Aorta (tissue), 5 donors: ENCODE data around the gene FHIT. TPM values are rescaled to one million over a fixed set of nuclear protein-coding genes. Genes with fewer than 3 reads are reported as not detected.

Experiments used
- ATAC-seq: fragments of 200-7000 bp; cut with Tn5 transposase; one replicate; pipeline ENCODE4 v1.9.1; 2022; ENCODE audit warnings: moderate library complexity; ENCODE audit not compliant: low FRiP score
- DNase-seq, 2 donors: peaks; one replicate each; pipeline ENCODE4 v3.0.0-alpha.2; 2020
- H3K27ac ChIP-seq, 2 donors: one replicate each; pipeline ENCODE4 v1.5.1; 2013; ENCODE audit warnings: low read length in 2 of 2, mild to moderate bottlenecking in 2 of 2, moderate library complexity in 2 of 2, control low read depth in 1 of 2, inconsistent platforms in 1 of 2, low read depth in 1 of 2
- H3K27me3 ChIP-seq, 2 donors: one replicate each; pipeline ENCODE4 v1.6.1; 2013; ENCODE audit warnings: control low read depth in 1 of 2, low read length in 1 of 2, mild to moderate bottlenecking in 1 of 2, moderate library complexity in 1 of 2; ENCODE audit not compliant: insufficient read depth in 2 of 2, control insufficient read depth in 1 of 2
- H3K36me3 ChIP-seq, 2 donors: one replicate each; pipeline ENCODE4 v1.6.1; 2013; ENCODE audit warnings: control low read depth in 1 of 2, low read length in 1 of 2, mild to moderate bottlenecking in 1 of 2; ENCODE audit not compliant: insufficient read depth in 2 of 2, control insufficient read depth in 1 of 2
- H3K4me1 ChIP-seq, 2 donors: one replicate each; pipeline ENCODE4 v1.6.1; 2013; ENCODE audit warnings: low read length in 2 of 2, control low read depth in 1 of 2, mild to moderate bottlenecking in 1 of 2, moderate library complexity in 1 of 2; ENCODE audit not compliant: insufficient read depth in 2 of 2, control insufficient read depth in 1 of 2
- H3K4me3 ChIP-seq, 2 donors: one replicate each; pipeline ENCODE4 v1.5.1; 2013; ENCODE audit warnings: low read length in 2 of 2, control low read depth in 1 of 2, mild to moderate bottlenecking in 1 of 2
- H3K9me3 ChIP-seq: one replicate; pipeline ENCODE4 v1.6.1; 2013; ENCODE audit warnings: mild to moderate bottlenecking, low read length; ENCODE audit not compliant: control insufficient read depth
- WGBS, 2 donors: extraction: QIAGEN DNeasy Blood & Tissue Kit; methylation state at CpG; one replicate each; pipeline ENCODE4 v1.1.7; 2013; 5-methylcytosine and 5-hydroxymethylcytosine counted together
- intact Hi-C, 2 donors: fragments of 100-400 bp; cut with DNase I; formaldehyde crosslinking; loops; one replicate each; pipeline versions ENCODE4 v1.14.2 to v1.15.0; 2022
- polyA plus RNA-seq, 2 donors: library from polyadenylated mRNA; stranded (reverse); fragments of 200-250 nt; gene quantifications; one replicate each; pipeline ENCODE4 v1.2.3, GENCODE V29; 2013
- total RNA-seq, 2 donors: library from RNA; stranded (reverse); fragmentation: NEBNext Ultra II Directional; extraction: Animal tissue kit (Norgen Biotek cat#: 25700); gene quantifications; one replicate each; pipeline ENCODE4 v1.2.1, GENCODE V29; 2021
- donor health status: healthy with polysubstance abuse.
- donor health status: Bipolar disorder and iron deficiency.
- donor health status: DM: no; HTN: no; CAD: no.
- donor health status: DM: no; HTN: no; CAD: no.
- donor health status: DM: yes; HTN: yes; CAD: no.

Gene FHIT
- total and polyA plus RNA-seq, 4 donors: 1.1 to 9.2 (median 3.0) TPM

- H3K27ac ChIP-seq: no peak overlapping the region
- DNase-seq: no peak
- H3K9me3 ChIP-seq: no peaks in the 10 kb centered on the region
- no peaks in the 10 kb centered on the region for H3K36me3 ChIP-seq
- no peak for ATAC-seq
- intact Hi-C loops: no loop called here
- H3K27me3 ChIP-seq: no peaks in the 10 kb centered on the region
- no peaks in the 10 kb centered on the region for H3K4me1 ChIP-seq
- WGBS, 2 donors: 58 to 60% methylated on average over 1 of the region's 1 CpG
- no peak overlapping the region for H3K4me3 ChIP-seq
These were observed 364.7 kb downstream of the FHIT start for GRCh38 chr3:60886518-60886917.

GRCh38 chr3:60884005-60884404 is 367.2 kb downstream of the FHIT start:
- DNase-seq: no peak
- Histone ChIP-seq H3K4me3 (no peak overlapping the region), H3K9me3 (no peaks in the 10 kb centered on the region), H3K36me3 (no peaks in the 10 kb centered on the region), H3K4me1 (no peaks in the 10 kb centered on the region), H3K27ac (no peak overlapping the region), H3K27me3 (no peaks in the 10 kb centered on the region)
- WGBS, 2 donors: 58 to 62% methylated on average over 2 of the region's 2 CpGs
- ATAC-seq: no peak
- intact Hi-C loops: no loop called here

GRCh38 chr3:60877188-60877587 is 374.1 kb downstream of the FHIT start:
- 91 to 93% methylated on average over 1 of the region's 1 CpG for WGBS, 2 donors
- ATAC-seq (no peak), DNase-seq (no peak)
- no peaks in the 10 kb centered on the region for H3K4me1 ChIP-seq
- H3K4me3 ChIP-seq: no peak overlapping the region
- no peaks in the 10 kb centered on the region for H3K27me3 ChIP-seq
- no peaks in the 10 kb centered on the region for H3K36me3 ChIP-seq
- peaks cover 2% of the 10 kb centered on the region for H3K9me3 ChIP-seq
- H3K27ac ChIP-seq: no peak overlapping the region
- intact Hi-C loops: no loop called here

GRCh38 chr3:60870396-60870795 is 380.9 kb downstream of the FHIT start:
- Histone ChIP-seq H3K27me3 (no peaks in the 10 kb centered on the region), H3K4me1 (no peaks in the 10 kb centered on the region), H3K27ac (no peak overlapping the region), H3K9me3 (peaks cover 2% of the 10 kb centered on the region), H3K4me3 (no peak overlapping the region), H3K36me3 (peaks cover 0 to 1% of the 10 kb centered on the region in 2 donors)
- intact Hi-C loops: no loop called here
- 95 to 97% methylated on average over 3 of the region's 3 CpGs for WGBS, 2 donors
- no peak for ATAC-seq
- no peak for DNase-seq

GRCh38 chr3:60867200-60867599 is 384.1 kb downstream of the FHIT start:
- H3K9me3 ChIP-seq: peaks cover 2% of the 10 kb centered on the region
- H3K27ac ChIP-seq: no peak overlapping the region
- intact Hi-C loops: no loop called here
- H3K4me3 ChIP-seq: no peak overlapping the region
- ATAC-seq (no peak), DNase-seq (no peak)
- H3K27me3 ChIP-seq: no peaks in the 10 kb centered on the region
- no peaks in the 10 kb centered on the region for H3K4me1 ChIP-seq
- H3K36me3 ChIP-seq: peaks cover 0 to 1% of the 10 kb centered on the region in 2 donors

- no peak overlapping the region for H3K27ac ChIP-seq
- H3K4me3 ChIP-seq: no peak overlapping the region
- H3K4me1 ChIP-seq: no peaks in the 10 kb centered on the region
- H3K27me3 ChIP-seq: no peaks in the 10 kb centered on the region
- H3K36me3 ChIP-seq: no peaks in the 10 kb centered on the region
- peaks cover 2% of the 10 kb centered on the region for H3K9me3 ChIP-seq
- ATAC-seq: no peak
- WGBS, 2 donors: 90 to 92% methylated on average over 4 of the region's 4 CpGs
- DNase-seq: no peak
- intact Hi-C loops: no loop called here
These were observed 394.8 kb downstream of the FHIT start for GRCh38 chr3:60856257-60857046.

GRCh38 chr3:60855250-60855649 is 396.0 kb downstream of the FHIT start:
- Histone ChIP-seq H3K36me3 (no peaks in the 10 kb centered on the region), H3K27ac (no peak overlapping the region), H3K27me3 (no peaks in the 10 kb centered on the region), H3K4me1 (no peaks in the 10 kb centered on the region), H3K4me3 (no peak overlapping the region), H3K9me3 (peaks cover 2% of the 10 kb centered on the region)
- DNase-seq (no peak), ATAC-seq (no peak)
- intact Hi-C loops: no loop called here
- WGBS, 2 donors: 92 to 95% methylated on average over 2 of the region's 2 CpGs

GRCh38 chr3:60854791-60855190 is 396.5 kb downstream of the FHIT start:
- Histone ChIP-seq H3K27ac (no peak overlapping the region), H3K9me3 (peaks cover 2% of the 10 kb centered on the region), H3K27me3 (no peaks in the 10 kb centered on the region), H3K4me1 (no peaks in the 10 kb centered on the region), H3K36me3 (no peaks in the 10 kb centered on the region), H3K4me3 (no peak overlapping the region)
- 63 to 78% methylated on average over 1 of the region's 1 CpG for WGBS, 2 donors
- DNase-seq: no peak
- intact Hi-C loops: no loop called here
- no peak for ATAC-seq

GRCh38 chr3:60847791-60848190 is 403.5 kb downstream of the FHIT start:
- DNase-seq (no peak), ATAC-seq (no peak)
- no peaks in the 10 kb centered on the region for H3K4me1 ChIP-seq
- no peak overlapping the region for H3K27ac ChIP-seq
- no peaks in the 10 kb centered on the region for H3K36me3 ChIP-seq
- no peaks in the 10 kb centered on the region for H3K27me3 ChIP-seq
- H3K4me3 ChIP-seq: no peak overlapping the region
- H3K9me3 ChIP-seq: no peaks in the 10 kb centered on the region
- intact Hi-C loops: no loop called here
- 22 to 34% methylated on average over 2 of the region's 2 CpGs for WGBS, 2 donors
